GM21526 (cell line): ENCODE results near the gene RARS1.

ENCODE experiments used
- ATAC-seq: cut with Tn5 transposase; IDR thresholded peaks from one replicate; pipeline ENCODE4 v1.9.1; 2021; ENCODE audit warnings: moderate library complexity; ENCODE audit not compliant: unreplicated experiment, low FRiP score

Gene RARS1

GRCh38 chr5:168552146-168552545 is 65.9 kb downstream of the RARS1 start:
- no peak for ATAC-seq

DNA sequence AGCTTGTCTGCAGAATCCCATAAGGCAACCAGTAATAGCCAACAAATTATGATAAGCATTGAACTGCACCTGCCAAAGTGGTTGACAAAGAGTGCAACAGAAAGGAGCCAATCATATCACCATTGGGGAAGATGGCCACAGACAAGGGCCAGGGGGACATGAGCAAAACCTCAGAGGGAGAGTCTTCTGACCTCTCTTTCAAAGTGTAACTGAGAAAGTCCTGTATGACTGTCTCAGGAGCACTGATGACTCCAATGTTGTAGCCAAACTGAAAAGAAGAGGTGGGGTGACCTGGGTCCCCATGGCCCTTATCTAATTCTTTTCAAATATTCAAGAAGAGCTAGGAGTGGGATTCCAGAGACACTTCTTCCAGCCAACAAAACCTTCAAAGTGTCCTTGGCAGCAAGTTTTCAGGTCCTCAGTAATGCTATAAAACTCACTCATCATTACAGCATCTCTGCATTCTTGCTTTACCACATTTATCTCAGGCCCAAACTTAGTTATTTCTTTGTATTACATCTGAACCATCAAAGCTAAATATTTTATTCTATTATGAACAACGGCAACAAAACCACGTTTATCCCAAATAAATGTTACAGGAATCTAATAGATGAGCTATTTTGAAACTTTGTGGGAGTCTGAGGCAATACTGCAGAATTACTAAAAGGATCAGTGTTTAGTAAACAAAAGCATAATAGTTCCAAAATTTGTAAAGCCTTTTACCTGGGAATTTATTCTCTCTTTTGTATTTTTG is 67.3 kb downstream of the RARS1 start:
- ATAC-seq = no peak

DNA sequence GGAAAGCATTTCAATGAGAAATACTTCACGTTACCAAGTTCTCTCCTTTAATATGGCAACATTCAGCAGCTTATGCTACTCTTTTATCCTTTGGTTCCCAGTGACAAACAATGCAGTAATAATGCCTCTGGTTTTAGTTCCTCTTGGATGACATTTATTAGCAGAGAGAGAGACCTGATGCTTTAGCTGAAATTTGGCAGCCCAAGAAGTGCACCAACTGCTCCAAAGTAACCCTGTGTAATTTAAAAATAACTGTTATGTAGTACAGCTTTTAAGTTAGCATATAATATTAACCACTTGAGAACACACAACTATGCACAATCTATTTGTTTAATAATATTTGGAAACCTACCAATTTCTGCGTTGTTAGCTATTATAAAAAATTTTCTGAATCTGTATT is 71.1 kb downstream of the RARS1 start:
- ATAC-seq = no peak

DNA sequence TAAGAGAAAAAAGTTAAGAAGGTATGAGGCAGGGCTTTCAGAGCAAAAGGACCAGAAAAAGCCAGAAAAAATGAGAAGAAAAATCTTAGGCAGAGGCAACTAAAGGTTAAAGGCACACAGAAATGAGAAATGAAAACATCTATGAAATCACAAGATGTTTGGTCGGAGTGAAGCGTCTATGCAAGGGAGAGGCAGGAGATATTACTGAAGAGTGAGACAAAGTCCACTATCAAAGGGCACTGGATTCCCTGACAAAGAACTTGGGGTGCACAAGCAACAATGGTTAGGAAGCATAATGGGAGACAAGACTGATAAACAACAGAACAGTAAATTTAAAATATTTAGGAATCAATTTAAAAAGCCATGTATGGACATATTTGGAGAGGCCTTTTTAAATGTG is 76.0 kb downstream of the RARS1 start:
- no peak for ATAC-seq

DNA sequence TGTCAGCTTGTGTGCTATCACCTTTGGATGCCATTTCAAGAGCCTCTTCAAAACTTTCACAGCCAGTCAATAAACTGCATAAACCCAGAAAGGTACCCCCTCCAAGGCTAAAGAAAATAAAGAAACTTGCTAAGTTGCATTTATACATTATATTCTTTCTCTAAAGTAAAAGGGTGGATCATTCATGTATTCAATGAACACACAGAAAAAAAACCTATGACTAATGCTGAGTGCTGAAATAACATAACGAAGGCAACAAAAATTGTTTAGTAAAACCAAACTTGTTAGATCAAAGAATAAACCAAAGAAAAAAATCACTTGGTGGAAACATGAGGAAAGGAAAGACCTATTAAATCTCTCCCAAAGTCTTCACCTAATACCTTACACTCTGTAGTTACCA is 77.7 kb downstream of the RARS1 start:
- ATAC-seq = no peak

DNA sequence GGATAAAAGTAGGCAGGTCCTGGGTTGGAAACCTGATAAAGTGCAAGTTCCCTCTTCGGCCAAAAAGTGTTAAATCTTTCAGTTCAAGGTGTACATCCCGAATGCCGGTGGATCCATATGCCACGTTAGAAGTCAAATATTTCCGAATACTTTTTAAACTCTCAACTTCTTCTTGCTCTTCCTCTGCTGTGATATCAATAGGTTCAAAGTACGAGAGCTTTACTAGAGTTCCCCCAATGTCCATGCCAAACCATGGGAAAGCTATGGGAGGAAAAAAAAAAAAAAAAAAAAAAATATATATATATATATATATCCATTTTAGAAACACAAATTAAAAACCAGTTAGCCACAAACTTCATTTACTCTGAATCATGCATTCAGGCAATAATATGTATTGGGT is 82.5 kb downstream of the RARS1 start:
- ATAC-seq = no peak
